ENCODE measurements around the gene OSBP2.

Gene OSBP2

GRCh38 chr22:30864441-30865420 lies 170.1 kb downstream of the OSBP2 start:
- H3K4me3 ChIP-seq, result no peak overlapping the region
- H3K36me3 ChIP-seq (replicated peaks), result no peaks in the 10 kb centered on the region
- in situ Hi-C loops (cut with MboI; ENCODE audit: low sequenced_read_pairs), result no loop called here
- H3K27me3 ChIP-seq (ENCODE audit: low read depth), result no peaks in the 10 kb centered on the region
- no peaks in the 10 kb centered on the region for H3K4me1 ChIP-seq
- H3K9me3 ChIP-seq, result no peaks in the 10 kb centered on the region
- peak in 1 of 2 experiments; percentile 0 for DNase-seq (ENCODE audit: low spot score in 2 of 2)

GRCh38 chr22:30865656-30866055 lies 171.0 kb downstream of the OSBP2 start:
- no peaks in the 10 kb centered on the region for H3K36me3 ChIP-seq (replicated peaks)
- no peaks in the 10 kb centered on the region for H3K27me3 ChIP-seq (ENCODE audit: low read depth)
- H3K9me3 ChIP-seq, result no peaks in the 10 kb centered on the region
- DNase-seq (ENCODE audit: low spot score in 2 of 2), result peak in 1 of 2 experiments; percentile 4
- in situ Hi-C loops (cut with MboI; ENCODE audit: low sequenced_read_pairs), result no loop called here
- no peak overlapping the region for H3K4me3 ChIP-seq
- H3K4me1 ChIP-seq, result no peaks in the 10 kb centered on the region

GRCh38 chr22:30866216-30866615 lies 171.5 kb downstream of the OSBP2 start:
- Histone ChIP-seq H3K4me1 (no peaks in the 10 kb centered on the region), H3K36me3 (replicated peaks) (no peaks in the 10 kb centered on the region), H3K9me3 (no peaks in the 10 kb centered on the region), H3K27me3 (ENCODE audit: low read depth) (no peaks in the 10 kb centered on the region), H3K4me3 (no peak overlapping the region)
- in situ Hi-C loops (cut with MboI; ENCODE audit: low sequenced_read_pairs), result no loop called here
- peak in 1 of 2 experiments; percentile 4 for DNase-seq (ENCODE audit: low spot score in 2 of 2)

DNA sequence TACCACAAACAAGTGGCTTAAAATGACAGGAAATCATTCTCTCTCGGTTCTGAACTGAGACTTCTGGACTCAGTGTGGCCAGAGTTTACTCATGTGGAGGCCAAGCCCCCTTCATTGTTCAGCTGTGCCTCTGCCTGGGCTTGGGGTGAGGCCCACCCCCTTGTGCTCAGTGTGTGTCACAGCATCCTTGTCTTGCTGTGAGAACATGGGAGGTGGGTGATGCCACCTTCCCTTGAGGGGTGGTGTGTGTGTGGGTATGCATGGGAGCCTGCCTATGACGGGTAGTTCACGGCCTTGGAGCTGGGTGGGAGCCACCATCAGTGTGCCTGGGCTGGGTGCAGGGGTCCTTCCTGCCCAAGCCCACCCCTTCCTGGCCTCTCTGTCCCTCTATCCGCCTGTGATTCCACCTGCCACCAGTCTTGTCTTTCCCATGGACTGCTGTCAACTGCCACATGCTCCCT lies 172.2 kb downstream of the OSBP2 start:
- Histone ChIP-seq H3K9me3 (no peaks in the 10 kb centered on the region), H3K4me3 (no peak overlapping the region), H3K27me3 (ENCODE audit: low read depth) (no peaks in the 10 kb centered on the region), H3K36me3 (replicated peaks) (no peaks in the 10 kb centered on the region), H3K4me1 (no peaks in the 10 kb centered on the region)
- DNase-seq (ENCODE audit: low spot score in 2 of 2), result peak in 1 of 2 experiments; percentile 8
- in situ Hi-C loops (cut with MboI; ENCODE audit: low sequenced_read_pairs), result no loop called here

- no peak overlapping the region for H3K4me3 ChIP-seq
- no peak for DNase-seq (ENCODE audit: low spot score in 2 of 2)
- H3K9me3 ChIP-seq, result no peaks in the 10 kb centered on the region
- no peaks in the 10 kb centered on the region for H3K27me3 ChIP-seq (ENCODE audit: low read depth)
- H3K4me1 ChIP-seq, result no peaks in the 10 kb centered on the region
- no peaks in the 10 kb centered on the region for H3K36me3 ChIP-seq (replicated peaks)
- in situ Hi-C loops (cut with MboI; ENCODE audit: low sequenced_read_pairs), result no loop called here
Observed at GRCh38 chr22:30867746-30868662, 173.3 kb downstream of the OSBP2 start.

- no peaks in the 10 kb centered on the region for H3K36me3 ChIP-seq (replicated peaks)
- no peak for DNase-seq (ENCODE audit: low spot score in 2 of 2)
Observed at GRCh38 chr22:30868663-30869385, 174.2 kb downstream of the OSBP2 start.

GRCh38 chr22:30869667-30870395 lies 175.2 kb downstream of the OSBP2 start:
- H3K4me1 ChIP-seq, result no peaks in the 10 kb centered on the region
- no peak for DNase-seq (ENCODE audit: low spot score in 2 of 2)
- no peaks in the 10 kb centered on the region for H3K27me3 ChIP-seq (ENCODE audit: low read depth)
- H3K9me3 ChIP-seq, result no peaks in the 10 kb centered on the region
- no peaks in the 10 kb centered on the region for H3K36me3 ChIP-seq (replicated peaks)
- no peak overlapping the region for H3K4me3 ChIP-seq
- in situ Hi-C loops (cut with MboI; ENCODE audit: low sequenced_read_pairs), result no loop called here

More at GRCh38 chr22:30868663-30869385, 174.2 kb downstream of the OSBP2 start:
- no peaks in the 10 kb centered on the region for H3K27me3 ChIP-seq (ENCODE audit: low read depth)
- no peaks in the 10 kb centered on the region for H3K9me3 ChIP-seq
- no peak overlapping the region for H3K4me3 ChIP-seq
- no peaks in the 10 kb centered on the region for H3K4me1 ChIP-seq
- in situ Hi-C loops (cut with MboI; ENCODE audit: low sequenced_read_pairs), result no loop called here

DNA sequence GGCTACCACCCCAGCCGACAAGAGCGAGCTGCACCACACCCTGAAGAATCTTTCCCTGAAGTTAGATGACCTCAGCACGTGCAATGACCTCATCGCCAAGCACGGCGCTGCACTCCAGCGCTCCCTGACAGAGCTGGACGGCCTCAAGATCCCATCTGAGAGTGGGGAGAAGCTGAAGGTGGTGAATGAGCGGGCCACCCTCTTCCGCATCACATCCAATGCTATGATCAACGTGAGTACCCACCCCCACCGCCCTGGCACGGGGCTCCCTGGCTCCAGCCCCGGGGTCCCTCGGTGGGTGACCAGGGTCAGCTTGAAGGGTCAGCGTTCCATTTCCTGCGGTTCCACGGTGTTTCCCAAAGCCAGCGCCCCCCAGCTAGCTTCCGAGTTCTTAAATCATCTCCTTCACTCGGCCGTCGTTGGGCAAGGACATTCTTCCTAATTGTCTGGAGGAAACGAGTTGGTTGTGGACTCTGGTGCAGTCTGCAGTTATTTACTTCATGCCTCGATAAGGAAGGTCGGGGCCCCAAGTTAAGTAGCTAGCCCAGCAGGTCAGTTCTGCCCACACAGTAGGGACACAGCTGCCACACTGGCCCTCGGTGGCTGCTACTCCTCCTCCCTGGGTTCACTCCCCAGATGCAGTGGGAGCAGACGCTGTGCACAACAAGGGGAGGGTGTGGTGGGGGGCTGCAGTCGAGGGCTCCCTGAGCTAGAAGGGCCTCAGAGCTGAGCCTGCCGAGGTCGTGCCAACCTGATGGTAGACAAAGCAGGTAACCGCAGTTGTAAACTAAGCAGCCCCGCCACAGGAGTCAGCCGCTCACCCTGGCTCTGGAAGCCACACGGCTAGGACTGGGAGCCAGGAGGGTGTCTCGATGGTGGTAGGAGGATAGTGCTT lies 176.0 kb downstream of the OSBP2 start:
- no peaks in the 10 kb centered on the region for H3K27me3 ChIP-seq (ENCODE audit: low read depth)
- H3K4me1 ChIP-seq, result no peaks in the 10 kb centered on the region
- no peaks in the 10 kb centered on the region for H3K9me3 ChIP-seq
- in situ Hi-C loops (cut with MboI; ENCODE audit: low sequenced_read_pairs), result no loop called here
- no peak overlapping the region for H3K4me3 ChIP-seq
- H3K36me3 ChIP-seq (replicated peaks), result no peaks in the 10 kb centered on the region
- DNase-seq (ENCODE audit: low spot score in 2 of 2), result no peak

- Histone ChIP-seq H3K9me3 (no peaks in the 10 kb centered on the region), H3K27me3 (ENCODE audit: low read depth) (no peaks in the 10 kb centered on the region), H3K4me3 (no peak overlapping the region), H3K4me1 (no peaks in the 10 kb centered on the region), H3K36me3 (replicated peaks) (no peaks in the 10 kb centered on the region)
- no peak for DNase-seq (ENCODE audit: low spot score in 2 of 2)
- in situ Hi-C loops (cut with MboI; ENCODE audit: low sequenced_read_pairs), result no loop called here
Observed at GRCh38 chr22:30871391-30872284, 177.0 kb downstream of the OSBP2 start.

GRCh38 chr22:30872285-30873041 lies 177.8 kb downstream of the OSBP2 start:
- in situ Hi-C loops (cut with MboI; ENCODE audit: low sequenced_read_pairs), result no loop called here
- H3K36me3 ChIP-seq (replicated peaks), result no peaks in the 10 kb centered on the region
- H3K9me3 ChIP-seq, result no peaks in the 10 kb centered on the region
- DNase-seq (ENCODE audit: low spot score in 2 of 2), result no peak
- H3K4me1 ChIP-seq, result no peaks in the 10 kb centered on the region
- H3K27me3 ChIP-seq (ENCODE audit: low read depth), result no peaks in the 10 kb centered on the region
- H3K4me3 ChIP-seq, result no peak overlapping the region

DNA sequence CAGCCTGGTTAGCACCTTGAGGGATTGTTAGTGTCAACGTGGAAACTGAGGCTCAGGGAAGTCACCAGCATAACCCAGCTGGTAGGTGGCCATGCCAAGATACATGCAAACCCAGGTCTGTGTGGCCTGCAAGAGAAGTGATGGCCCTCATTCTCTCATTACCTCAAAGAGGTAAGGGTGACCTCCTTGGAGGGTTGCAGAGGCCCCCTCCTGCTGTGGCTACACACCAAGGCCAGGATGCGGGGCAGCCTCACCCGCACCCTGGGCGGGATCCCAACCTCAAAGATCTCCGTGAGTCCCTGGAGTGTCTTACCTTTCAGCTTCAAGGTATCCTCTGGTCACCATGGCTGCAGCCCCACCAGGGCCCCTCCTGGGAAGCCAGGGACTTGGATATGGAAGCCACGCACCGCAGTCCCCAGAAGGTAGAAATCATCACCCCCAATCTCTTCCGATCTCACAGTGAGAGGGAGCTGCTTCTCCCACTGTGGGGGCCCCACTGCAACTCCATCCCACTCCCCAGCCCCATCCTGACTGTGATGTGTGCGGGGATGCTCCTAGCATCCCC lies 178.5 kb downstream of the OSBP2 start:
- no peaks in the 10 kb centered on the region for H3K9me3 ChIP-seq
- in situ Hi-C loops (cut with MboI; ENCODE audit: low sequenced_read_pairs), result no loop called here
- no peaks in the 10 kb centered on the region for H3K36me3 ChIP-seq (replicated peaks)
- H3K27me3 ChIP-seq (ENCODE audit: low read depth), result no peaks in the 10 kb centered on the region
- no peaks in the 10 kb centered on the region for H3K4me1 ChIP-seq
- DNase-seq (ENCODE audit: low spot score in 2 of 2), result no peak
- H3K4me3 ChIP-seq, result no peak overlapping the region
